IMR-90 (cell line): Measurements from ENCODE around the gene PRR5.

Experiments
- BHLHE40 ChIP-seq: fragments of 150-350 bp; IDR thresholded peaks from 2 replicates; pipeline ENCODE4 v1.6.1; 2016; ENCODE audit warnings: mild to moderate bottlenecking, low read depth, low read length
- CEBPB ChIP-seq: IDR thresholded peaks from 2 replicates; pipeline ENCODE4 v1.6.1; 2012; ENCODE audit warnings: low read depth, low read length, improper control_type of control experiment
- CTCF ChIP-seq: conservative IDR thresholded peaks from 2 replicates; pipeline ENCODE4 v1.5.1; 2012; ENCODE audit warnings: mild to moderate bottlenecking, low read depth, low read length, improper control_type of control experiment
- ELK1 ChIP-seq: fragments of 150-350 bp; IDR thresholded peaks from 2 replicates; pipeline ENCODE4 v1.6.1; 2016; ENCODE audit warnings: low read depth, mild to moderate bottlenecking, low read length, moderate library complexity, borderline replicate concordance
- FOS ChIP-seq: fragments of 150-350 bp; IDR thresholded peaks from 2 replicates; pipeline ENCODE4 v1.6.1; 2016; ENCODE audit warnings: low read depth, low read length
- MAFK ChIP-seq: IDR thresholded peaks from 2 replicates; pipeline ENCODE4 v1.6.1; 2012; ENCODE audit warnings: low read depth, low read length, improper control_type of control experiment
- MXI1 ChIP-seq: IDR thresholded peaks from 2 replicates; pipeline ENCODE4 v1.6.1; 2012; ENCODE audit warnings: low read depth, mild to moderate bottlenecking, low read length, moderate library complexity, borderline replicate concordance
- POLR2A ChIP-seq: IDR thresholded peaks from 2 replicates; pipeline ENCODE4 v1.6.1; 2012; ENCODE audit warnings: mild to moderate bottlenecking, low read depth, low read length
- RAD21 ChIP-seq: IDR thresholded peaks from 2 replicates; pipeline ENCODE4 v1.6.1; 2012; ENCODE audit warnings: low read length, improper control_type of control experiment
- RCOR1 ChIP-seq: IDR thresholded peaks from 2 replicates; pipeline ENCODE4 v1.6.1; 2012; ENCODE audit warnings: mild to moderate bottlenecking, low read length, improper control_type of control experiment; ENCODE audit not compliant: insufficient replicate concordance
- RFX5 ChIP-seq: IDR thresholded peaks from 2 replicates; pipeline ENCODE4 v1.8.0; 2012; ENCODE audit warnings: low read depth, mild to moderate bottlenecking, low read length, moderate library complexity
- SMC3 ChIP-seq: fragments of 150-350 bp; IDR thresholded peaks from 2 replicates; pipeline ENCODE4 v1.6.1; 2016; ENCODE audit warnings: low read depth, mild to moderate bottlenecking, antibody characterized with exemption, low read length, moderate library complexity
- TF ChIP-seq, protein P1 (sequence below): fragments of 150-350 bp; IDR thresholded peaks from 2 replicates; pipeline ENCODE4 v1.6.1; 2017; ENCODE audit warnings: mild to moderate bottlenecking, antibody characterized with exemption, low read length, low read depth

- TF ChIP-seq POLR2A (no peak), CTCF (no peak), FOS (no peak), RFX5 (no peak), SMC3 (no peak), ELK1 (no peak), MXI1 (no peak), MAFK (no peak), BHLHE40 (no peak), RCOR1 (no peak), CEBPB (no peak), RAD21 (no peak)
- TF ChIP-seq, protein P1, sequence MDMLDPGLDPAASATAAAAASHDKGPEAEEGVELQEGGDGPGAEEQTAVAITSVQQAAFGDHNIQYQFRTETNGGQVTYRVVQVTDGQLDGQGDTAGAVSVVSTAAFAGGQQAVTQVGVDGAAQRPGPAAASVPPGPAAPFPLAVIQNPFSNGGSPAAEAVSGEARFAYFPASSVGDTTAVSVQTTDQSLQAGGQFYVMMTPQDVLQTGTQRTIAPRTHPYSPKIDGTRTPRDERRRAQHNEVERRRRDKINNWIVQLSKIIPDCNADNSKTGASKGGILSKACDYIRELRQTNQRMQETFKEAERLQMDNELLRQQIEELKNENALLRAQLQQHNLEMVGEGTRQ: no peak
Observed at GRCh38 chr22:44750481-44750880, 48.5 kb downstream of the PRR5 start.
